Left lung (tissue), 10 donors: ENCODE measurements around the gene MON1A. TPM values are rescaled to one million over a fixed set of nuclear protein-coding genes. Genes with fewer than 3 reads are reported as not detected.
"Not testable (repeated sequence)": the region's sequence is repeated elsewhere in the genome, so short reads cannot be mapped to it uniquely, and the experiment has no call there.

Experiments
- ATAC-seq: fragments of 200-7000 bp; cut with Tn5 transposase; one replicate; pipeline ENCODE4 v1.9.1; 2020; ENCODE audit warnings: moderate library complexity
- DNase-seq, 4 donors: peaks; one replicate each; pipeline ENCODE4 v3.0.0-alpha.2; 2013 to 2020
- H3K27ac ChIP-seq, 2 donors: fragments of 200-600 bp; sonication (generic) in 1 of 2; one replicate each; pipeline versions ENCODE4 v1.5.0 to v1.8.0; 2020 to 2021
- H3K27me3 ChIP-seq, 2 donors: fragments of 200-600 bp; sonication (generic) in 1 of 2; one replicate each; pipeline versions ENCODE4 v1.5.0 to v1.8.0; 2020 to 2021
- H3K36me3 ChIP-seq, 2 donors: fragments of 200-600 bp; sonication (generic) in 1 of 2; one replicate each; pipeline versions ENCODE4 v1.5.0 to v1.8.0; 2020 to 2021
- H3K4me1 ChIP-seq, 2 donors: fragments of 200-600 bp; one replicate each; pipeline ENCODE4 v1.8.0; 2021
- H3K4me3 ChIP-seq, 2 donors: fragments of 200-600 bp; sonication (generic) in 1 of 2; one replicate each; pipeline versions ENCODE4 v1.5.0 to v1.8.0; 2020 to 2021; ENCODE audit warnings: mild to moderate bottlenecking in 1 of 2
- H3K9me3 ChIP-seq, 2 donors: fragments of 200-600 bp; sonication (generic) in 1 of 2; one replicate each; pipeline versions ENCODE4 v1.5.0 to v1.8.0; 2020 to 2021
- intact Hi-C, 2 donors: fragments of 100-400 bp; cut with DNase I; formaldehyde crosslinking; loops; one replicate each; pipeline versions ENCODE4 v1.11.2 to v1.14.2; 2022
- polyA plus RNA-seq, 6 donors: library from polyadenylated mRNA; unstranded; fragments of 120-200 nt; gene quantifications; one replicate each; pipeline ENCODE4 v1.2.1, GENCODE V29; 2013; ENCODE audit not compliant: insufficient read length in 6 of 6
- total RNA-seq, 2 donors: library from RNA; stranded (reverse); fragmentation: NEBNext Ultra II Directional; extraction: Animal tissue kit (Norgen Biotek cat#: 25700); gene quantifications; one replicate each; pipeline ENCODE4 v1.2.1, GENCODE V29; 2021
- TF ChIP-seq, protein P1 (sequence below), 2 donors: fragments of 200-600 bp; sonication (generic) in 1 of 2; IDR thresholded peaks; one replicate each; pipeline versions ENCODE4 v1.5.0 to v1.8.0; 2021; ENCODE audit warnings: antibody characterized with exemption in 2 of 2
- donor health status: DM: no; HTN: yes; CAD: no.
- donor health status: DM: no; HTN: no; CAD: no.

The MON1A gene
- total and polyA plus RNA-seq, 8 donors, result 8.5 to 15.6 (median 12.6) TPM

GRCh38 chr3:49911611-49912010, 18.0 kb downstream of the MON1A start:
- intact Hi-C loops, result no loop called here
- peaks cover 3 to 4% of the 10 kb centered on the region in 2 donors for H3K4me1 ChIP-seq
- no peak for DNase-seq
- H3K9me3 ChIP-seq, result no peaks in the 10 kb centered on the region
- H3K27ac ChIP-seq, result no peak overlapping the region
- no peaks in the 10 kb centered on the region for H3K27me3 ChIP-seq
- peaks cover 0 to 48% of the 10 kb centered on the region in 2 donors for H3K36me3 ChIP-seq
- ATAC-seq, result no peak
- TF ChIP-seq, protein P1, sequence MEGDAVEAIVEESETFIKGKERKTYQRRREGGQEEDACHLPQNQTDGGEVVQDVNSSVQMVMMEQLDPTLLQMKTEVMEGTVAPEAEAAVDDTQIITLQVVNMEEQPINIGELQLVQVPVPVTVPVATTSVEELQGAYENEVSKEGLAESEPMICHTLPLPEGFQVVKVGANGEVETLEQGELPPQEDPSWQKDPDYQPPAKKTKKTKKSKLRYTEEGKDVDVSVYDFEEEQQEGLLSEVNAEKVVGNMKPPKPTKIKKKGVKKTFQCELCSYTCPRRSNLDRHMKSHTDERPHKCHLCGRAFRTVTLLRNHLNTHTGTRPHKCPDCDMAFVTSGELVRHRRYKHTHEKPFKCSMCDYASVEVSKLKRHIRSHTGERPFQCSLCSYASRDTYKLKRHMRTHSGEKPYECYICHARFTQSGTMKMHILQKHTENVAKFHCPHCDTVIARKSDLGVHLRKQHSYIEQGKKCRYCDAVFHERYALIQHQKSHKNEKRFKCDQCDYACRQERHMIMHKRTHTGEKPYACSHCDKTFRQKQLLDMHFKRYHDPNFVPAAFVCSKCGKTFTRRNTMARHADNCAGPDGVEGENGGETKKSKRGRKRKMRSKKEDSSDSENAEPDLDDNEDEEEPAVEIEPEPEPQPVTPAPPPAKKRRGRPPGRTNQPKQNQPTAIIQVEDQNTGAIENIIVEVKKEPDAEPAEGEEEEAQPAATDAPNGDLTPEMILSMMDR (IDR thresholded peaks at IDR 0.05), result no peak
- no peak overlapping the region for H3K4me3 ChIP-seq

- TF ChIP-seq, protein P1 (IDR thresholded peaks at IDR 0.05), result no peak
- no peak for DNase-seq
- peaks cover 8% of the 10 kb centered on the region in 2 donors for H3K4me1 ChIP-seq
- H3K4me3 ChIP-seq, result no peak overlapping the region
- intact Hi-C loops, result no loop called here
- H3K27me3 ChIP-seq, result no peaks in the 10 kb centered on the region
- H3K36me3 ChIP-seq, result peaks cover 0 to 48% of the 10 kb centered on the region in 2 donors
- no peaks in the 10 kb centered on the region for H3K9me3 ChIP-seq
- no peak for ATAC-seq
- no peak overlapping the region for H3K27ac ChIP-seq
These were observed 18.5 kb downstream of the MON1A start for GRCh38 chr3:49911124-49911420.

- Histone ChIP-seq H3K36me3 (peaks cover 0 to 48% of the 10 kb centered on the region in 2 donors), H3K9me3 (no peaks in the 10 kb centered on the region), H3K27ac (no peak overlapping the region), H3K27me3 (no peaks in the 10 kb centered on the region), H3K4me3 (no peak overlapping the region), H3K4me1 (peaks cover 12 to 13% of the 10 kb centered on the region in 2 donors)
- intact Hi-C loops, result no loop called here
- no peak for DNase-seq
- no peak for ATAC-seq
- TF ChIP-seq, protein P1 (IDR thresholded peaks at IDR 0.05), result no peak
These were observed 19.0 kb downstream of the MON1A start for GRCh38 chr3:49910409-49911123.

DNA sequence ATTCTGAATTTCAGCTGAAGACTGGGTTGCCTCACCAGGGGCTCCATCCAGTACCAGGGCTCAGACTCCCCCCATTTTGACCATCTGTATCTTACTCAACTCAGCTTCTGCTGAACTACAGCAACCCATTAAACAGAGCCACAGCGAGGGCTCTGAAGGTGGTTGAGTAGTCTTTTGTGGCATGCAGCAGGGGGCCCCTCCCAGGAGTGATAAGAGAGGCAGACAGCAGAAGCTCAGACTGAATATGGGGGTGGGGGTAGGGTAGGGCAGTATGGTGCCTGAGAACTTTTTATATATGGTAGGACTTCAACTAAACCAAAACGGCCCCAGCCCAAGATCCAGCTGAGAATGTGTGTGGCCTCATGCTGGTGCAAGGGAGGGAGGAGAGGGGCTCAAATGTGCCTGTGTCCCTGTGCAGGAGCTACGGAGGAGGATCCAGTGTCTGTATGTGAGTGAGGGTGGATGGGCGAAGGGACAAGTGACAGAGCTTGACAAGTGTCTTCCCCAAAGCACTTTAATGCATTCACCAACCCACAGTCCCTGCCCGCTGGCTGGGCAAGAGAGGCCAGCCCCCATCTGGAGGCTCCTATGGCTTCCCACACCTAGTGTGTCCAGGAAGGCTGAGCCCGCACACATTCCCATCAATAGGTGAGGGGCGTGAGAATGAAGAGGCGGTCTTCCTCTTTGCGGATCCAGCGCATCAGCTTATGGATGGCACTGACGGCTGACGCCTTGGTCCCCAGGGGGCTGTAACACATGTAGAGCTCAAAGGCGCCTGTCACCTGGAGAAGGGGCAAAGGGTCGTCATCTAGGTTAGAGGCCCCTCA, 21.0 kb downstream of the MON1A start:
- no peak overlapping the region for H3K4me3 ChIP-seq
- intact Hi-C loops, result no loop called here
- TF ChIP-seq, protein P1 (IDR thresholded peaks at IDR 0.05), result no peak
- peaks cover 0 to 48% of the 10 kb centered on the region in 2 donors for H3K36me3 ChIP-seq
- H3K27me3 ChIP-seq, result no peaks in the 10 kb centered on the region
- H3K27ac ChIP-seq, result no peak overlapping the region
- ATAC-seq (no peak), DNase-seq (no peak)
- no peaks in the 10 kb centered on the region for H3K9me3 ChIP-seq
- peaks cover 16 to 32% of the 10 kb centered on the region in 2 donors for H3K4me1 ChIP-seq

GRCh38 chr3:49906073-49906743, 23.4 kb downstream of the MON1A start:
- peak in 3 of 4 donors; percentile 64 to 86 (median 79) for DNase-seq
- intact Hi-C loops, result no loop called here
- no peaks in the 10 kb centered on the region for H3K9me3 ChIP-seq
- peak; percentile 65 for ATAC-seq
- H3K4me1 ChIP-seq, result peaks cover 27 to 42% of the 10 kb centered on the region in 2 donors
- no peaks in the 10 kb centered on the region for H3K27me3 ChIP-seq
- H3K36me3 ChIP-seq, result peaks cover 0 to 29% of the 10 kb centered on the region in 2 donors
- H3K4me3 ChIP-seq, result no peak overlapping the region
- TF ChIP-seq, protein P1 (IDR thresholded peaks at IDR 0.05), result peak; percentile 43 to 54
- H3K27ac ChIP-seq, result peak overlapping the region; percentile 65 to 73

- intact Hi-C loops, H3K27me3 ChIP-seq, ATAC-seq, DNase-seq, H3K9me3 ChIP-seq: not testable (repeated sequence)
- Histone ChIP-seq H3K36me3 (peaks cover 0 to 11% of the 10 kb centered on the region in 2 donors), H3K4me1 (peaks cover 30 to 44% of the 10 kb centered on the region in 2 donors), H3K4me3 (peak overlapping the region in 1 of 2 donors; percentile 47), H3K27ac (peak overlapping the region; percentile 61 to 67)
These were observed 25.2 kb downstream of the MON1A start for GRCh38 chr3:49904448-49904847.
